DND-41 (cell line): ENCODE results near the gene PSMD7.
A peak's percentile ranks its signal among the peaks of the same experiment; 100 is the strongest.

ENCODE experiments used
- ATAC-seq: fragments of 200-7000 bp; cut with Tn5 transposase; 3 replicates; pipeline ENCODE4 v1.9.1; 2021; ENCODE audit warnings: low read depth; ENCODE audit not compliant: insufficient read depth
- DNase-seq: peaks from one replicate; pipeline ENCODE4 v3.0.0-alpha.2; 2020
- H2AFZ ChIP-seq: 2 replicates; pipeline ENCODE4 v1.6.0; 2012; ENCODE audit warnings: low read depth, low read length
- H3K27ac ChIP-seq: 2 replicates; pipeline ENCODE4 v1.5.1; 2012; ENCODE audit warnings: low read length, inconsistent platforms
- H3K27me3 ChIP-seq: fragments of 200-600 bp; sonication (generic); 2 replicates; pipeline ENCODE4 v1.6.0; 2012; ENCODE audit warnings: low read length, mild to moderate bottlenecking, inconsistent platforms; ENCODE audit not compliant: insufficient read depth, poor library complexity
- H3K36me3 ChIP-seq: 2 replicates; pipeline ENCODE4 v1.5.1; 2012; ENCODE audit warnings: low read length, inconsistent platforms; ENCODE audit not compliant: insufficient read depth
- H3K4me1 ChIP-seq: 2 replicates; pipeline ENCODE4 v1.5.1; 2012; ENCODE audit warnings: mild to moderate bottlenecking, low read length; ENCODE audit not compliant: insufficient read depth
- H3K4me2 ChIP-seq: 2 replicates; pipeline ENCODE4 v1.6.0; 2012; ENCODE audit warnings: mild to moderate bottlenecking, moderate library complexity, low read length, inconsistent platforms; ENCODE audit not compliant: insufficient read depth
- H3K4me3 ChIP-seq, 2 experiments: fragments of 200-600 bp in 1 of 2; shearing (Covaris generic) in 1 of 2; 2 replicates each; pipeline ENCODE4 v1.5.1; 2012 to 2016; ENCODE audit warnings: inconsistent platforms in 2 of 2, low read length in 2 of 2, mild to moderate bottlenecking in 2 of 2, low read depth in 1 of 2, moderate library complexity in 1 of 2
- H3K79me2 ChIP-seq: 2 replicates; pipeline ENCODE4 v1.6.0; 2012; ENCODE audit warnings: low read length, inconsistent platforms; ENCODE audit not compliant: insufficient read depth
- H3K9ac ChIP-seq: 2 replicates; pipeline ENCODE4 v1.6.0; 2012; ENCODE audit warnings: low read depth, mild to moderate bottlenecking, inconsistent platforms, low read length, moderate library complexity
- H3K9me3 ChIP-seq: 2 replicates; pipeline ENCODE4 v1.5.1; 2012; ENCODE audit warnings: low read length, moderate library complexity, mild to moderate bottlenecking, inconsistent platforms; ENCODE audit not compliant: insufficient read depth, severe bottlenecking
- H4K20me1 ChIP-seq: 2 replicates; pipeline ENCODE4 v1.6.0; 2012; ENCODE audit warnings: low read length; ENCODE audit not compliant: insufficient read depth
- EZH2 ChIP-seq: IDR thresholded peaks from 3 replicates; pipeline ENCODE4 v1.6.1; 2012; ENCODE audit warnings: borderline replicate concordance, low read depth, mild to moderate bottlenecking, moderate library complexity, low read length, inconsistent platforms; ENCODE audit not compliant: severe bottlenecking
- TF ChIP-seq, protein P1 (sequence below): IDR thresholded peaks from 2 replicates; pipeline ENCODE4 v1.5.1; 2012; ENCODE audit warnings: borderline replicate concordance, low read length, moderate library complexity, mild to moderate bottlenecking; ENCODE audit not compliant: poor library complexity, severe bottlenecking; ENCODE audit errors: extremely low read depth

PSMD7 gene

DNA sequence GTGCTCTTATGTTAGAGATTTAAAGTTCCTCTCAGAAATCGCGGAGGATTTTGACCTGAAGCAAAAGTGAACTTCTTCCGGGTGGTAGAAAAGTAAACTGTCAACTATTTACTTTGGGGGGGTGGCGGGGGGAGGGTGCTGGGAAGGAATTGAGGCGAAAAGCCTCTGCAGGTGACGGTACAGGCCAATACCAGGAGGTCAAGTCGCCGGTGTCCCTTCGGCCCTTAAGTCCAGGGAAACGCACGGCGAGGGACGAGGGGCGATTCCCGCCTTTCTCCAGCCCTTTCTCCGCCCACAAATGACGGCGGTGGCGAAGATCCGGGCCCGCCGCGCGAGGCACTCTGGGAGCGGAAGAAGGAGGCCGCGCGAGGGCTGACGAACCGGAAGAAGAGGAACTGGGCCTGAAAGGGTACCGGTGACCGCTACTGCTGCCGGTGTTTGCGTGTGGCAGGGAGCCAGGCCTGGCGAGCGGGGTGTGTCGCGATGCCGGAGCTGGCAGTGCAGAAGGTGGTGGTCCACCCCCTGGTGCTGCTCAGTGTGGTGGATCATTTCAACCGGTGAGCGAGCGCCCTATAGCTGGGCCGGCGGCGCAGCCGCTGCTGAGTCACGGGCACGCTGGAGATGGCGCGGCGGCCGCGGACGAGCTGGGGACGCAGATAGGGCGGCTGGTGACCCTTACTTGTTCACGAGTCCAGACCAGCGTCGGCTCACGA, at the start of gene PSMD7:
Gene PSMD7 (plus strand): TSS at position 383 of the 713 bp plus-strand sequence. CDS start 101 bp downstream, at position 484.
- Histone ChIP-seq H2AFZ (peak within 1 kb of the TSS; percentile 85), H3K4me2 (peak within 1 kb of the TSS; percentile 83), H3K4me1 (peaks cover 38% of the 10 kb centered on the region), H3K9ac (peak within 1 kb of the TSS; percentile 92), H3K9me3 (no peaks in the 10 kb centered on the region), H4K20me1 (peaks cover 30% of the 10 kb centered on the region), H3K27me3 (no peaks in the 10 kb centered on the region), H3K27ac (peak within 1 kb of the TSS; percentile 98), H3K79me2 (peaks cover 65% of the 10 kb centered on the region), H3K4me3 (peak within 1 kb of the TSS; percentile 52 to 96), H3K36me3 (peaks cover 47% of the 10 kb centered on the region)
- TF ChIP-seq, protein P1, sequence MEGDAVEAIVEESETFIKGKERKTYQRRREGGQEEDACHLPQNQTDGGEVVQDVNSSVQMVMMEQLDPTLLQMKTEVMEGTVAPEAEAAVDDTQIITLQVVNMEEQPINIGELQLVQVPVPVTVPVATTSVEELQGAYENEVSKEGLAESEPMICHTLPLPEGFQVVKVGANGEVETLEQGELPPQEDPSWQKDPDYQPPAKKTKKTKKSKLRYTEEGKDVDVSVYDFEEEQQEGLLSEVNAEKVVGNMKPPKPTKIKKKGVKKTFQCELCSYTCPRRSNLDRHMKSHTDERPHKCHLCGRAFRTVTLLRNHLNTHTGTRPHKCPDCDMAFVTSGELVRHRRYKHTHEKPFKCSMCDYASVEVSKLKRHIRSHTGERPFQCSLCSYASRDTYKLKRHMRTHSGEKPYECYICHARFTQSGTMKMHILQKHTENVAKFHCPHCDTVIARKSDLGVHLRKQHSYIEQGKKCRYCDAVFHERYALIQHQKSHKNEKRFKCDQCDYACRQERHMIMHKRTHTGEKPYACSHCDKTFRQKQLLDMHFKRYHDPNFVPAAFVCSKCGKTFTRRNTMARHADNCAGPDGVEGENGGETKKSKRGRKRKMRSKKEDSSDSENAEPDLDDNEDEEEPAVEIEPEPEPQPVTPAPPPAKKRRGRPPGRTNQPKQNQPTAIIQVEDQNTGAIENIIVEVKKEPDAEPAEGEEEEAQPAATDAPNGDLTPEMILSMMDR = no peak
- DNase-seq (peak; percentile 90), ATAC-seq (peak; percentile 90)

DNA sequence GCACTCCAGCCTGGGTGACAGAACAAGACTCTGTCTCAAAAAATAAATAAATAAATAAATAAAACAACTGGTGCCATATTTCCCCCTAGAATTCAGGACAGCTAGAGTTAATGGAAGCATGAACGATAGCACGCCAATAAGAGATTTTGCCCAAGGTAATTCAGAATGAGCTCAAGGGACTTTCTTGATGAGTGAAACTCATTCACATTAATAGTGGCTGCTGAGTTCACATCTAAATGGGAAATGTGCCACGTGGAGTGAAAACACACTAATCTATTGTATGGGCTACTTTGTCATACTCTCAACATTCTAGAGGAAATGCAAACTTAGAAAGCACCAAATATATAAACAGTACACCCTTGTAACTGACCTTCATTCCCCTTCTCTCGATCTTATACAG, 47.4 kb upstream of the PSMD7 start:
- H3K79me2 ChIP-seq = no peaks in the 10 kb centered on the region
- no peak for TF ChIP-seq EZH2
- TF ChIP-seq, protein P1 = no peak
- H2AFZ ChIP-seq = no peak overlapping the region
- ATAC-seq (no peak), DNase-seq (no peak)
- no peaks in the 10 kb centered on the region for H3K27me3 ChIP-seq
- no peak overlapping the region for H3K4me2 ChIP-seq
- H3K9ac ChIP-seq = no peak overlapping the region
- no peaks in the 10 kb centered on the region for H3K36me3 ChIP-seq
- H4K20me1 ChIP-seq = no peaks in the 10 kb centered on the region
- H3K4me3 ChIP-seq = no peak overlapping the region
- no peaks in the 10 kb centered on the region for H3K4me1 ChIP-seq
- H3K27ac ChIP-seq = no peak overlapping the region
- H3K9me3 ChIP-seq = no peaks in the 10 kb centered on the region

DNA sequence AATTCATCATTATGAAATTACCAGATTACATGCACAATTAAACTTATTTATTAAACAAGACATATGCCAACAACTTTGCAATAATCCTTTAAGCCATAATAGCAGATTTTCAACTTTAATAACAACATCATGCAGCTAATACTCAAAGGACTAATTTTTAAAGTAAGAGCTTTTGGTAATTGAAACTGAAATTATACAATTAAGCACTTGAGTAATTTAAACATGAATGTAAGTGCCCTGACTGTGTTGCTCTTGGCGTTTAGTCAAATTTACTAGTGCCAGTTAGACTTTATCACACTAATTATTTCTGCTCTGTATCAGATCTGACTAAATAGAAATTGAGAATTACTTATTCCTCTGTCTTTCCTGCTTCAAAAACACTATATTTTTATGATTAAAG, 46.8 kb upstream of the PSMD7 start:
- Histone ChIP-seq H4K20me1 (no peaks in the 10 kb centered on the region), H3K9me3 (no peaks in the 10 kb centered on the region), H3K79me2 (no peaks in the 10 kb centered on the region), H2AFZ (no peak overlapping the region), H3K27ac (no peak overlapping the region), H3K4me3 (no peak overlapping the region), H3K36me3 (no peaks in the 10 kb centered on the region), H3K4me2 (no peak overlapping the region), H3K4me1 (no peaks in the 10 kb centered on the region), H3K27me3 (no peaks in the 10 kb centered on the region), H3K9ac (no peak overlapping the region)
- DNase-seq (no peak), ATAC-seq (no peak)
- TF ChIP-seq, protein P1 = no peak
- TF ChIP-seq EZH2 = no peak
